ENCODE measurements around the gene NSDHL.
"Not testable (repeated sequence)": the region's sequence is repeated elsewhere in the genome, so short reads cannot be mapped to it uniquely, and the experiment has no call there.

Gene NSDHL

DNA sequence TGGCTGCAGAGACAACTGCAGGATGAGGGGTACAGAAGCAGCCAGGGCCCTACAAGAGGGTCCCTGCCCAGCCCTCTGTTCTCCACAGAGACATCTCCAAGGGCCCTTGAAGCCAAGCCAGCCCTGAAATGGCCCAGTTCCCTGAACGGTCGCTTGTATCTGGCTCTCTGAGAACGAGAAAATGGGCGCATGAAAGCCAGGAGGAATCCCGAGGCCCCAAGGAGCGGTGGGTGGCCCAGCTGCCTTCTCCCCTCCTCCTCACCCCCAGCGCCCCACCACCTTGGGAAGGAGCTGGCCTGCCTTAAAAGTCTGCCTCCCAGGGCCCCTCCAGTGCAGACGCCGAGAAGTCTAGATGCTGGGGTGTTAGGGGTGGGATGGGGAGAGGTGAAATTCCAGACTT lies 72.7 kb downstream of the NSDHL start:
- TF ChIP-seq, protein P1, sequence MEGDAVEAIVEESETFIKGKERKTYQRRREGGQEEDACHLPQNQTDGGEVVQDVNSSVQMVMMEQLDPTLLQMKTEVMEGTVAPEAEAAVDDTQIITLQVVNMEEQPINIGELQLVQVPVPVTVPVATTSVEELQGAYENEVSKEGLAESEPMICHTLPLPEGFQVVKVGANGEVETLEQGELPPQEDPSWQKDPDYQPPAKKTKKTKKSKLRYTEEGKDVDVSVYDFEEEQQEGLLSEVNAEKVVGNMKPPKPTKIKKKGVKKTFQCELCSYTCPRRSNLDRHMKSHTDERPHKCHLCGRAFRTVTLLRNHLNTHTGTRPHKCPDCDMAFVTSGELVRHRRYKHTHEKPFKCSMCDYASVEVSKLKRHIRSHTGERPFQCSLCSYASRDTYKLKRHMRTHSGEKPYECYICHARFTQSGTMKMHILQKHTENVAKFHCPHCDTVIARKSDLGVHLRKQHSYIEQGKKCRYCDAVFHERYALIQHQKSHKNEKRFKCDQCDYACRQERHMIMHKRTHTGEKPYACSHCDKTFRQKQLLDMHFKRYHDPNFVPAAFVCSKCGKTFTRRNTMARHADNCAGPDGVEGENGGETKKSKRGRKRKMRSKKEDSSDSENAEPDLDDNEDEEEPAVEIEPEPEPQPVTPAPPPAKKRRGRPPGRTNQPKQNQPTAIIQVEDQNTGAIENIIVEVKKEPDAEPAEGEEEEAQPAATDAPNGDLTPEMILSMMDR (conservative IDR thresholded peaks at IDR 0.05; ENCODE audit: low read depth, low read length) = no peak
- H3K4me3 ChIP-seq (ENCODE audit: low read depth, low read length) = no peak overlapping the region
- DNase-seq (ENCODE audit: low read depth) = no peak

DNA sequence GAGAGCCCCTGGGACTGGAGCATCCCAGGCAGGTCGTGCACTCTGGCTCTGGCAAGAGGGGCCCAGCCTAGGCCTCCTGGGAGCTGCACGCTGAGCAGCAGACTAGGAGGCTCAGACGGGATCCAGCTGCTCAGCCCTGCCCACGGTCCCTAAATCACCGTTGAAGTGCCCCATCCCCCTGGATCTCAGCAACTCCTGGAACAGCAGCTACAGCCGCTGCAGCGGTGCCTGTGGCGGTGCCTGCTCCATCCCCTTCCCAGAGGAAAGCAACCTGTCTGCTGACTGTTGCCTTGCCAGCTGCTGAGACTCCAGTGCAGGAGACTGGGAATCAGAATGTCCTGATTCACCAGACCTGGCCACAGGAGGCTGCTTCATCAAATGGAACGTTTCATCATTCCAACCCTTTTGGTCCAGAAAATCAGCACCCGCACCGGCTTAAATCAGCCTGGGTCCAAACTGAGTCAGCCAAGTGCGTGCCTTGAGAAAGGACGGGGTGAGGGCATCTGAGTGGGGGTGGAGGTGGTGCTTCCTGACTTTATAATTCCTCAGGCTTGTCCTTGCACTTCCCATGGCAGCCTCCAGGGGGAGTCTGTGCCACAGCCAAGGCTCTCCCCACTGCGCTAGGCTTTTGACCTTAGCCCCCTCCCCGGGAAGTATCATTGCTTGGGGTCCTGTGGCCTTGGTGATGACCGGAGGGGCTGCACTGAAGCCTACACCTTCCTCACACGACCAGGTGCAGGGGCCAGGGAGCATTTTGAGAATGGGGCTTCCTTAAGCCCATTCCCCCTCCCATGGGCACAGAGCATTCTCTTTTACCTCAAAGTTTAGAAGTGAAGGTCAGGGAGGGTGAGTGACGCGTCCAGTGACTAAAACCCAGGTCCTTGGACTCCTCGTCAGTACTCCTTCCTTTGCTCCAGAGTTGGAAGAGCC lies 73.6 kb downstream of the NSDHL start:
- TF ChIP-seq, protein P1 (conservative IDR thresholded peaks at IDR 0.05; ENCODE audit: low read depth, low read length) = peak; percentile 80
- no peak overlapping the region for H3K4me3 ChIP-seq (ENCODE audit: low read depth, low read length)
- peak; percentile 50 for DNase-seq (ENCODE audit: low read depth)

DNA sequence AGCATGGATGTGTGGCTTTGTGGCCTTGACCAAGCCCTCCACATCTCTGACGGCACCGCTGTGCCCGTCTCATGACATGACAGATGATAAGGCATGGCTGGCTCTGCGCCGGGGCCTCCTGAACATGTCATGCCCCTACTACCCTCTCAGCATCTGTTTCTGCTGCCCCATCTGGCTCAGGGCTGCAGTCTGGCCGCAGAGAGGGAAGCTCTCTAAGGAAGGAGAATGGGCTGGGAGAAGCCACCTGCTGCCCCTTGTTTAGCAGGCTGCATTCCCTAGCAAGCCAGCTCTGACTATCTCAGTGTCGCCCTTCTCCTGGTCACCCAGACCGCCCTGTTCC lies 74.2 kb downstream of the NSDHL start:
- TF ChIP-seq, protein P1 (conservative IDR thresholded peaks at IDR 0.05; ENCODE audit: low read depth, low read length) = no peak
- no peak overlapping the region for H3K4me3 ChIP-seq (ENCODE audit: low read depth, low read length)
- DNase-seq (ENCODE audit: low read depth) = no peak

DNA sequence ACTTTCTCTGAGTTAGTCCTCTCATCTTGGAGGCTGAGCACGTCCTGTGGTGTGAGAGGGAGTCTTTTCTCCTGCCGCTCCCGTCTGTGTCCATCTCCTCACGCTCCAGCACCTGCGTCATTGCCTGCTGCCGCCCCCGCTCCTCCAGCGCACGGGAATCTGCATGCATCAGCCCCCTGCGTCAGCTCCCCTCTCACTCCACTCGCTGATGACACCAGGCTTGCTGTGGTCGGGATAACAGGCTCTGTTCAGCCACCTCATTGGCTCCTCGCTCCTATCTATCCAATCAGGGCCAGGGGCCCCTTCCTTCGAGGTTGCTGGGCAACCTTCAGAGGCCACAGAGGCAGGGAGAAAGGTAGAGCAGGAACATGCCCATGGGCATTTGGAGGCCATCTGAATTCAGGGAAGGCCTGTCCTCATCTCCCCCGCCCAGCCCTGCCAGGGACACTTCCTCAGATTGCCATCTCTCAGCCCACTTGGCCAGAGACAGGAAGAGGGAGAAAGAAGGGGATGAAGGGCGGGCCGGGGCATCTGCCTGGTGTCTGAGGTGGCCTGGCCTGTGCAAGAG lies 76.3 kb downstream of the NSDHL start:
- peak; percentile 74 for DNase-seq (ENCODE audit: low read depth)
- TF ChIP-seq, protein P1 (conservative IDR thresholded peaks at IDR 0.05; ENCODE audit: low read depth, low read length) = no peak
- H3K4me3 ChIP-seq (ENCODE audit: low read depth, low read length) = peak overlapping the region; percentile 14

DNA sequence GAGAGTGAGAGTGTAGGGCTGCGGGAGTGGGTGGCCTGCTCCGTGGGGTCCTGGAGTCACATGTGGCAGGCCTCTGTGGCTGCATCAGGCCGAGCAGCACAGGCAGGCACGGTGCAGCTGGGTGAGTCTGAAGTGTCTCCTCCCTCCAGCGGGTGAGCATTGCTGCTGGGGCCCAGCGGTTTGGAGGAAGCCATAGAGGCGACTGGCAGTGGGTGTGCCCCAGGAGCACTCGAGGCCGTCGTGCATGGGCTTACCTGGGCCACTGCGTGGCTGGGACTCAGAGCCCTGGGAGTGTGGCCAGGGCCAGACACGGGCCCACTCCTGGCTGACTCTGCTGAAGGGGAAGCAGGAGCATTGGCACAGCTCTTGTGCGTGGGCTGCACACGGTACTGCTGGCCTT lies 77.6 kb downstream of the NSDHL start:
- H3K4me3 ChIP-seq (ENCODE audit: low read depth, low read length) = no peak overlapping the region
- TF ChIP-seq, protein P1 (conservative IDR thresholded peaks at IDR 0.05; ENCODE audit: low read depth, low read length) = no peak
- no peak for DNase-seq (ENCODE audit: low read depth)

DNA sequence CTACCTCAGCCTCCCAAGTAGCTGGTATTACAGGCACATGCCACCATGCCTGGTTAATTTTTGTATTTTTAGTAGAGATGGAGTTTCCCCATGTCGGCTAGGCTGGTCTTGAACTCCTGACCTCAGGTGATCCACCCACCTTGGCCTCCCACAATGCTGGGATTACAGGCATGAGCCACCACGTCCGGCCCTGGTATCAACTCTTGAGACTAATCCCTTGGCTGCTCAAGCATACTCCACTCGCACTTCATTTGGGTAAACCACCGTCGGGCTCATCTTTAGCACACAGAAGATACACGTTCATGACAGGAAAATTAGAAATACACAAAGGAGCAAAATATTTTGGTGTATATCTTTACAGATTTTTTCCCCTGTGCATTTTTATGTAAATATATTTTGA lies 79.2 kb downstream of the NSDHL start:
- not testable (repeated sequence) for H3K4me3 ChIP-seq (ENCODE audit: low read depth, low read length); DNase-seq (ENCODE audit: low read depth)

DNA sequence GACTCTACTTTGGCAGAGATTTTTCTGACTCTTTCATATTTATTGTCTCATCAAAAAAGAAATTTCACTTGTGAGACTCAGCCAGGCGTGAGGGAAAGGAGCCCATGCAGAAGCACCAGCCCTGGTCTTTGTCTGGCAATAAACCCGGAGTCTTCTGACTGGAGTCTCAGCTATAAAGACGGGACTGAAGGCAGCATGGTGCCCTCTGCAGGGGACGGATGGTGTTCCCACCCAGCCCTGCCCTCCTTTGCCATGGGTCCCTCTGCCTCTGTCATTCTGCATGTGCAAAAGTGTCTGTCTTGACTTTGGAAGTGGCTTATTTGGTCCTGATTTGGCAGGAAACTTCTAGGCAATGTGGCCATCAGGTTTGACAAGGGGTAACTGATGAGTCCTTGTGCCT lies 81.2 kb downstream of the NSDHL start:
- no peak for DNase-seq (ENCODE audit: low read depth)
- TF ChIP-seq, protein P1 (conservative IDR thresholded peaks at IDR 0.05; ENCODE audit: low read depth, low read length) = peak; percentile 13

More for the DNA sequence above, 81.2 kb downstream of the NSDHL start:
- no peak overlapping the region for H3K4me3 ChIP-seq (ENCODE audit: low read depth, low read length)
